ENCODE measurements around the gene CLDN9.

CLDN9 gene

DNA sequence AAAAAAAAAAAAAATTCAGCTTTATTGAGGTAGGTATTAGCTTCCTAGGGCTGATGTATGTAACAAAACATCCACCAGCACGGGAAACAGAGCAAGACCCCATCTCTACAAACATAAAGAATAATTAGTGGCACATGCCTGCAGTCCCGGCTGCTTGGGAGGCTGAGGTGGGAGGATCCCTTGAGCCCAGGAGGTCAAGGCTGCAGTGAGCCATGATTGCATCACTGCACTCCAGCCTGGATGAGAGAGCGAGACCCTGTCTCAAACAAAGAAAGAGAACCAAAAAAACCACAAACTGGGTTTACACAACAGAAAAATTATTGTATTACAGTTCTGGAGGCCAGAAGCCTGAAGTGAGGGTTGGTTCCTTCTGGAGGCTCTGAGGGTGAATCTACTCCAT, 29.7 kb downstream of the CLDN9 start:
- ChIA-PET CTCF (interaction anchor here (0.8 to 8.9 kb wide), 3 partner anchors 11 to 23 kb away, joined by 3 to 140 read pairs (median 8); partner anchors contain the start of gene TNFRSF12A), POLR2A (interaction anchor here (0.6 kb wide), 1 partner anchor 11 kb away, joined by 3 read pairs; no protein-coding TSS in a partner anchor)
- no peak for DNase-seq (ENCODE audit: extremely low spot score)
- TF ChIP-seq, protein P1, sequence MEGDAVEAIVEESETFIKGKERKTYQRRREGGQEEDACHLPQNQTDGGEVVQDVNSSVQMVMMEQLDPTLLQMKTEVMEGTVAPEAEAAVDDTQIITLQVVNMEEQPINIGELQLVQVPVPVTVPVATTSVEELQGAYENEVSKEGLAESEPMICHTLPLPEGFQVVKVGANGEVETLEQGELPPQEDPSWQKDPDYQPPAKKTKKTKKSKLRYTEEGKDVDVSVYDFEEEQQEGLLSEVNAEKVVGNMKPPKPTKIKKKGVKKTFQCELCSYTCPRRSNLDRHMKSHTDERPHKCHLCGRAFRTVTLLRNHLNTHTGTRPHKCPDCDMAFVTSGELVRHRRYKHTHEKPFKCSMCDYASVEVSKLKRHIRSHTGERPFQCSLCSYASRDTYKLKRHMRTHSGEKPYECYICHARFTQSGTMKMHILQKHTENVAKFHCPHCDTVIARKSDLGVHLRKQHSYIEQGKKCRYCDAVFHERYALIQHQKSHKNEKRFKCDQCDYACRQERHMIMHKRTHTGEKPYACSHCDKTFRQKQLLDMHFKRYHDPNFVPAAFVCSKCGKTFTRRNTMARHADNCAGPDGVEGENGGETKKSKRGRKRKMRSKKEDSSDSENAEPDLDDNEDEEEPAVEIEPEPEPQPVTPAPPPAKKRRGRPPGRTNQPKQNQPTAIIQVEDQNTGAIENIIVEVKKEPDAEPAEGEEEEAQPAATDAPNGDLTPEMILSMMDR (IDR thresholded peaks at IDR 0.05; ENCODE audit: control extremely low read depth, extremely low read depth, low read depth, missing control alignments): no peak

DNA sequence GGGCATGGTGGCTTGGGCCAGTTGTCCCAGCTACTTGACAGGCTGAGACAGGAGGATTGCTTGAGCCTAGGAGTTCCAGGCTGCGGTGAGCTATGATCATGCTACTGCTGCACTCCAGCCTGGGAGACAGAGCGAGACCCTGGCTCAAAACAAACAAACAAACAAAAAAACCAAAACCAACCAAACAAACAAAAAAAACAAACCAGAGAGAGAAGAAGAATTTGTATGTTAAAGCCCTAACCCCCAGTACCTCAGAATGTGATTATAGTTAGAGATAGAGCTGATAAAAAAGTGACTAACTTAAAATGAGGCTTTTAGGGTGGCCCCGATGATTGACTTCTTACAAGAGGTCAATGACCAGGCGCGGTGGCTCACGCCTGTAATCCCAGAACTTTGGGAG, 32.0 kb downstream of the CLDN9 start:
- TF ChIP-seq, protein P1 (IDR thresholded peaks at IDR 0.05; ENCODE audit: control extremely low read depth, extremely low read depth, low read depth, missing control alignments): no peak
- no peak for DNase-seq (ENCODE audit: extremely low spot score)
- ChIA-PET POLR2A (no interaction called here), CTCF (interaction anchor here (1.2 to 8.9 kb wide), 3 partner anchors 13 to 85 kb away, joined by 3 to 140 read pairs (median 3); no protein-coding TSS in a partner anchor)

DNA sequence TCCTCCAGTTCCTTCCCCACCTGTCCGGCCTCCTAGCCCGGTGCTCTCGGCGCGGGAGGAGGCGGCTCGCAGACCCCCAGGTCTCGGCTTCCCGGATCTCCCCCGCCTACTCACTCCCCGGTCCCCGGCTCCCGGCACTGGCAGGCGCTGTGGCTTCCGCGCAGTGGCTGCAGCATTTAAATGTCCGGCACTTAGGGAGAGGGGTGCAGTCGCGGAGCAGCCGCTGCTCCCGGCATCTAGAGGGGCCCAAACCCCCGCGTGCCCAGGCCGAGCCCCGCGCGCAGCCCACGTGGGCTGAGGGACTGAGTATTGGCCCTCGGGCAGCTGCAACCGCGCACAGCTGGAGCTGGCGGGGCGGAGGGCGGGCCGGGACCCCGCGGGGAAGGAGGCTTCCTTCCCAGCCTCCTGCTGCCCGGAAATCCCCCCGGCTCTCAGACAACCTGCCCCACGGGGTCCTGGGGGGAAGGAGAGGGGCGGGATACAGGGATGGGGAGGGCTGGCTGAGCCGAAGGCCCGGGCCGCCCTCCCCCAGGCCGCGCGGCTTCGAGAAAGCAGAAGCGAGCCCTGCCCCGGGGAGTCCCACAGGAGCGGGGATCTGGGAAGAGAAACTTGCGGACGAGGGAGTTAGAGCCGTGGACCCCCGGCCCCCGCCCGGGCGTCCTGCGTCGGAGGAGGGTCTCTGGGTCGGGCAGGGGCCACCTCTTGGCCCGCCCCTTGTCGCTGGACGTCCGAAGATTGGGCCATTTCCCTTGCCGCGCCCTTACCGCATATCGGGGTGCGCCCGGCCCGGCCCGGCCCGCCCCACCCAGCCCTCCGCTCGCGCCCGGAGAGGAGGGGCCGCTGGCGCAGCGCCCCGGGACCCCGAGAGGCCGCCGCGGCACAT, 33.3 kb downstream of the CLDN9 start, which contains the start of gene MMP25:
Gene MMP25 (plus strand): TSS at position 804 of the 883 bp plus-strand sequence. CDS start 357 bp downstream, outside the sequence.
- ChIA-PET POLR2A (no interaction called here), CTCF (interaction anchor here (0.6 to 8.9 kb wide), 3 partner anchors 13 to 14 kb away, joined by 3 to 140 read pairs (median 3); no protein-coding TSS in a partner anchor)
- TF ChIP-seq, protein P1 (IDR thresholded peaks at IDR 0.05; ENCODE audit: control extremely low read depth, extremely low read depth, low read depth, missing control alignments): no peak
- peak; percentile 74 for DNase-seq (ENCODE audit: extremely low spot score)

DNA sequence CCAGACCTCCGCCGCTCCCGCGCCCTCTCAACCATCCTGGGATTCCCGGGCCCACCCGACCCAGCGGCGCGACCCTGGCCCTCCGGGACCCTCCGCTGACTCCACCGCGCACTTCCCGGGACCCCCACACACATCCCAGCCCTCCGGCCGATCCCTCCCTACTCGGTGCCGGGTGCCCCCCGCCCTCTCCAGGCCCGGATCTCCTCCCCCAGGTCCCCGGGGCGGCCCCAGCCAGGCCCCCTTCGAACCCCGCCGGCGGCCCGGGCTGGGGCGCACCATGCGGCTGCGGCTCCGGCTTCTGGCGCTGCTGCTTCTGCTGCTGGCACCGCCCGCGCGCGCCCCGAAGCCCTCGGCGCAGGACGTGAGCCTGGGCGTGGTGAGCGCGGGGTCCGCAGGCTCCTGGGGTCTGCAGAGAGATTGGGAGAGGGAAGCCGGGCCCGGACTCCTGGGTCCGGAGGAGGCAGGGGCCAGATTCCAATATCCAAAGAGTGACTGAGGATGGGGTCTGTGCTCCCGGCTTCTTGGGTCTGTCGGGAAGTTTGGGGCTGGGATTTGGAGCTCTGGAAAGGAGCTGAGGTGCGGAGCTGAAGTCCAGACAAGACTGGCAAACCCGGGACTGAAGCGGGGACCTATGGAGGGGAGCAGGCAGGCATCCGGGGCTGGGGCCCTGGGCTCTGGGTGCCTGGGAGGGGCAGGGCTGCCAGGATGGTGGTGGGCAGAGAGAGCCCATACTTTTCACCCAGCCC, 34.1 kb downstream of the CLDN9 start:
- TF ChIP-seq, protein P1 (IDR thresholded peaks at IDR 0.05; ENCODE audit: control extremely low read depth, extremely low read depth, low read depth, missing control alignments): no peak
- POLR2A ChIA-PET: no interaction called here
- CTCF ChIA-PET: interaction anchor here (1.6 to 5.4 kb wide), 6 partner anchors 12 to 103 kb away, joined by 4 to 48 read pairs (median 11); no protein-coding TSS in a partner anchor
- peak; percentile 45 for DNase-seq (ENCODE audit: extremely low spot score)

DNA sequence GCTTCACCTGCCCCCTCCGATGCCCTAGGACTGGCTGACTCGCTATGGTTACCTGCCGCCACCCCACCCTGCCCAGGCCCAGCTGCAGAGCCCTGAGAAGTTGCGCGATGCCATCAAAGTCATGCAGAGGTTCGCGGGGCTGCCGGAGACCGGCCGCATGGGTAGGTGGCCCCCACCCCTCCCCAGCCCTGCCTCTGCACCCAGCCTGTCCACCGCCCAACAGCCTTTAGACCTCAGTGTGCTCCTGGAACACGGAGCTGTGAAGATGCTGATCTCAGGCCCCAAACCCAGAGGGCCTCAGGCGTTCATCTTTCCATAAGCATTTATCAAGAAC, 34.6 kb downstream of the CLDN9 start:
- CTCF ChIA-PET: interaction anchor here (1.0 to 5.4 kb wide), 8 partner anchors 11 to 179 kb away, joined by 3 to 48 read pairs (median 9); no protein-coding TSS in a partner anchor
- TF ChIP-seq, protein P1 (IDR thresholded peaks at IDR 0.05; ENCODE audit: control extremely low read depth, extremely low read depth, low read depth, missing control alignments): no peak
- DNase-seq (ENCODE audit: extremely low spot score): peak; percentile 18

DNA sequence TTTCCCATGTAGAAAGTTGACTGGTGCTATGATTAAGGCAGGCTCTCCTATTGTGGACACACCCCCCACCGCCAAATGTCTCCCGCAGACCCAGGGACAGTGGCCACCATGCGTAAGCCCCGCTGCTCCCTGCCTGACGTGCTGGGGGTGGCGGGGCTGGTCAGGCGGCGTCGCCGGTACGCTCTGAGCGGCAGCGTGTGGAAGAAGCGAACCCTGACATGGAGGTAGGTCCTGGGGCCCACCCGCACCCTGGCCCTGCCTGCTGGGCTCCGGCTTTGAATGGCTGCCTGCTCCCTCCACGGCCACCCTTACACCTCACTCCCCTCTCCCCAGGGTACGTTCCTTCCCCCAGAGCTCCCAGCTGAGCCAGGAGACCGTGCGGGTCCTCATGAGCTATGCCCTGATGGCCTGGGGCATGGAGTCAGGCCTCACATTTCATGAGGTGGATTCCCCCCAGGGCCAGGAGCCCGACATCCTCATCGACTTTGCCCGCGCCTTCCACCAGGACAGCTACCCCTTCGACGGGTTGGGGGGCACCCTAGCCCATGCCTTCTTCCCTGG, 37.3 kb downstream of the CLDN9 start:
- ChIA-PET POLR2A (no interaction called here), CTCF (interaction anchor here (0.9 to 5.4 kb wide), 5 partner anchors 8 to 22 kb away, joined by 3 to 48 read pairs (median 7); no protein-coding TSS in a partner anchor)
- DNase-seq (ENCODE audit: extremely low spot score): no peak
- TF ChIP-seq, protein P1 (IDR thresholded peaks at IDR 0.05; ENCODE audit: control extremely low read depth, extremely low read depth, low read depth, missing control alignments): no peak

More for the DNA sequence above, 34.6 kb downstream of the CLDN9 start:
- POLR2A ChIA-PET: no interaction called here

All from GM10248 (cell line).